Liver (tissue), 9 donors: ENCODE results near the gene XAB2. TPM values are rescaled to one million over a fixed set of nuclear protein-coding genes. Genes with fewer than 3 reads are reported as not detected.

Experiments
- DNase-seq: peaks from one replicate; pipeline ENCODE4 v3.0.0-alpha.2; 2017; ENCODE audit warnings: low spot score
- H3K27ac ChIP-seq, 2 donors: one replicate each; pipeline ENCODE4 v1.7.0; 2013; ENCODE audit warnings: inconsistent platforms in 2 of 2, low read length in 2 of 2, control low read depth in 1 of 2, low read depth in 1 of 2, mild to moderate bottlenecking in 1 of 2
- H3K27me3 ChIP-seq, 4 donors: one replicate each; pipeline versions ENCODE4 v1.6.1 to v1.7.0; 2013; ENCODE audit warnings: low read length in 3 of 4, inconsistent platforms in 1 of 4, mild to moderate bottlenecking in 1 of 4, moderate library complexity in 1 of 4; ENCODE audit not compliant: control insufficient read depth in 4 of 4, insufficient read depth in 4 of 4
- H3K36me3 ChIP-seq, 4 donors: one replicate each; pipeline versions ENCODE4 v1.6.1 to v1.7.0; 2013; ENCODE audit warnings: low read length in 3 of 4, mild to moderate bottlenecking in 3 of 4, low read depth in 1 of 4, moderate library complexity in 1 of 4; ENCODE audit not compliant: control insufficient read depth in 4 of 4, insufficient read depth in 3 of 4
- H3K4me1 ChIP-seq, 4 donors: one replicate each; pipeline versions ENCODE4 v1.6.1 to v1.7.0; 2013; ENCODE audit warnings: low read length in 3 of 4, mild to moderate bottlenecking in 3 of 4, moderate library complexity in 1 of 4; ENCODE audit not compliant: control insufficient read depth in 4 of 4, insufficient read depth in 4 of 4
- H3K4me3 ChIP-seq, 3 donors: one replicate each; pipeline versions ENCODE4 v1.6.1 to v1.7.0; 2013; ENCODE audit warnings: low read length in 3 of 3, control low read depth in 1 of 3, low read depth in 1 of 3, mild to moderate bottlenecking in 1 of 3
- H3K9ac ChIP-seq, 2 donors: one replicate each; pipeline ENCODE4 v1.7.0; 2013; ENCODE audit warnings: low read length in 2 of 2, mild to moderate bottlenecking in 2 of 2, moderate library complexity in 2 of 2, control low read depth in 1 of 2, low read depth in 1 of 2
- H3K9me3 ChIP-seq, 4 donors: one replicate each; pipeline versions ENCODE4 v1.6.1 to v1.7.0; 2013; ENCODE audit warnings: low read length in 3 of 4; ENCODE audit not compliant: control insufficient read depth in 4 of 4
- EGR1 ChIP-seq, 2 donors: IDR thresholded peaks; 2 replicates each; pipeline ENCODE4 v1.6.1; 2016 to 2018; ENCODE audit warnings: antibody characterized with exemption in 2 of 2, low read depth in 2 of 2
- FOXA1 ChIP-seq: IDR thresholded peaks from 2 replicates; pipeline ENCODE4 v1.6.1; 2016; ENCODE audit warnings: antibody characterized with exemption
- FOXA2 ChIP-seq: IDR thresholded peaks from 2 replicates; pipeline ENCODE4 v1.6.1; 2016; ENCODE audit warnings: antibody characterized with exemption
- GABPA ChIP-seq, 2 donors: IDR thresholded peaks in 1 of 2; conservative IDR thresholded peaks in 1 of 2; 2 replicates each; pipeline ENCODE4 v1.6.1; 2016; ENCODE audit warnings: antibody characterized with exemption in 2 of 2, mild to moderate bottlenecking in 1 of 2, moderate library complexity in 1 of 2
- HNF4A ChIP-seq, 2 donors: conservative IDR thresholded peaks; 2 replicates each; pipeline ENCODE4 v1.6.1; 2016; ENCODE audit warnings: antibody characterized with exemption in 2 of 2, mild to moderate bottlenecking in 2 of 2
- HNF4G ChIP-seq: IDR thresholded peaks from 2 replicates; pipeline ENCODE4 v1.6.1; 2016; ENCODE audit warnings: antibody characterized with exemption
- JUND ChIP-seq, 2 donors: IDR thresholded peaks; 2 replicates each; pipeline ENCODE4 v1.6.1; 2016; ENCODE audit warnings: antibody characterized with exemption in 2 of 2
- NR2F2 ChIP-seq: IDR thresholded peaks from 2 replicates; pipeline ENCODE4 v1.6.1; 2016; ENCODE audit warnings: antibody characterized with exemption
- RXRA ChIP-seq, 2 donors: IDR thresholded peaks; 2 replicates each; pipeline ENCODE4 v1.6.1; 2017 to 2018; ENCODE audit warnings: antibody characterized with exemption in 2 of 2, mild to moderate bottlenecking in 1 of 2
- SP1 ChIP-seq: IDR thresholded peaks from 2 replicates; pipeline ENCODE4 v1.6.1; 2018; ENCODE audit warnings: antibody characterized with exemption, mild to moderate bottlenecking
- TAF1 ChIP-seq: conservative IDR thresholded peaks from 2 replicates; pipeline ENCODE4 v1.6.1; 2016; ENCODE audit warnings: antibody characterized with exemption, mild to moderate bottlenecking
- YY1 ChIP-seq: IDR thresholded peaks from 2 replicates; pipeline ENCODE4 v1.6.1; 2016; ENCODE audit warnings: antibody characterized with exemption, mild to moderate bottlenecking
- WGBS: extraction: QIAGEN DNeasy Blood & Tissue Kit; methylation state at CpG from one replicate; pipeline ENCODE4 v1.1.7; 2013; 5-methylcytosine and 5-hydroxymethylcytosine counted together
- polyA plus RNA-seq, 2 donors: library from polyadenylated mRNA; stranded (reverse) in 1 of 2; unstranded in 1 of 2; fragments of 200-250 nt in 1 of 2; fragments of >200 nt in 1 of 2; fragmentation: Nextera tagmentation in 1 of 2; extraction: Ambion mirVana in 1 of 2; gene quantifications; one replicate each; pipeline versions ENCODE4 v1.2.1 to v1.2.3, GENCODE V29; 2013 to 2015
- total RNA-seq, 2 donors: library from RNA; depleted of rRNA; stranded (reverse); fragments of >200 nt; gene quantifications; one replicate each; pipeline ENCODE4 v1.2.3, GENCODE V29; 2014
- TF ChIP-seq, protein P1 (sequence below): fragments of 150-350 bp; IDR thresholded peaks from 2 replicates; pipeline ENCODE4 v1.5.1; 2017; ENCODE audit warnings: improper control_type of control experiment, low read depth, low read length; ENCODE audit not compliant: missing input control
- TF ChIP-seq, protein P2 (sequence below): IDR thresholded peaks from 2 replicates; pipeline ENCODE4 v1.6.1; 2016; ENCODE audit warnings: antibody characterized with exemption
- TF ChIP-seq, protein P3 (sequence below): IDR thresholded peaks from 2 replicates; pipeline ENCODE4 v1.6.1; 2016; ENCODE audit warnings: antibody characterized with exemption
- TF ChIP-seq, protein P4 (sequence below): IDR thresholded peaks from 2 replicates; pipeline ENCODE4 v1.6.1; 2016; ENCODE audit warnings: antibody characterized with exemption, mild to moderate bottlenecking
- donor health status: healthy.
- donor health status: healthy.
- donor health status: healthy.
- donor health status: healthy.
- donor health status: healthy.

XAB2 gene
- total and polyA plus RNA-seq, 4 donors = 5.1 to 21.3 (median 15.3) TPM

DNA sequence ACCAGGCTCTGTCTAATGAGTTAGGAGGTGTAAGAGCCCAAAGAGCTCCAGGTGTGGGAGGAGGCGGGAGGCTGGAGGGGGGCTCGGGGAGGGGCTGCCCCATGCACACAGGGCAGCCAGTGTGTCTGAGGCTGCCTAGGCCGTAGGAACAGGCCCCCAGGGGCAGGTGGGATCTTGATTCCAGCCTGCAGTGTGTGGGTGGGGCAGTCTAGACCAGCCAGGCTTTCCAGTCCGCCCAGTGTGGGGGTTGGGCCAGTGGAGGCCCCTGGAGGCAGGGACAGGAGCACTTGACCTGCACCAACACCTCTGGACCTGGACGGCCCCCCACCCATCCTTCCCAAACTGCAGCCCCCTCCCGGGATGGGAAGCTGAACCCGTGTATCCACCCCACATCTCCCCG lies 39.1 kb downstream of the XAB2 start:
- Histone ChIP-seq H3K4me1 (no peaks in the 10 kb centered on the region), H3K4me3 (no peak overlapping the region), H3K36me3 (no peaks in the 10 kb centered on the region), H3K9ac (no peak overlapping the region), H3K27ac (no peak overlapping the region), H3K9me3 (no peaks in the 10 kb centered on the region), H3K27me3 (no peaks in the 10 kb centered on the region)
- DNase-seq = no peak
- 56% methylated on average over 8 of the region's 8 CpGs for WGBS
- no peak for TF ChIP-seq YY1
- TF ChIP-seq, protein P1, sequence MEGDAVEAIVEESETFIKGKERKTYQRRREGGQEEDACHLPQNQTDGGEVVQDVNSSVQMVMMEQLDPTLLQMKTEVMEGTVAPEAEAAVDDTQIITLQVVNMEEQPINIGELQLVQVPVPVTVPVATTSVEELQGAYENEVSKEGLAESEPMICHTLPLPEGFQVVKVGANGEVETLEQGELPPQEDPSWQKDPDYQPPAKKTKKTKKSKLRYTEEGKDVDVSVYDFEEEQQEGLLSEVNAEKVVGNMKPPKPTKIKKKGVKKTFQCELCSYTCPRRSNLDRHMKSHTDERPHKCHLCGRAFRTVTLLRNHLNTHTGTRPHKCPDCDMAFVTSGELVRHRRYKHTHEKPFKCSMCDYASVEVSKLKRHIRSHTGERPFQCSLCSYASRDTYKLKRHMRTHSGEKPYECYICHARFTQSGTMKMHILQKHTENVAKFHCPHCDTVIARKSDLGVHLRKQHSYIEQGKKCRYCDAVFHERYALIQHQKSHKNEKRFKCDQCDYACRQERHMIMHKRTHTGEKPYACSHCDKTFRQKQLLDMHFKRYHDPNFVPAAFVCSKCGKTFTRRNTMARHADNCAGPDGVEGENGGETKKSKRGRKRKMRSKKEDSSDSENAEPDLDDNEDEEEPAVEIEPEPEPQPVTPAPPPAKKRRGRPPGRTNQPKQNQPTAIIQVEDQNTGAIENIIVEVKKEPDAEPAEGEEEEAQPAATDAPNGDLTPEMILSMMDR = no peak
- no peak for TF ChIP-seq TAF1
- no peak for TF ChIP-seq HNF4G
- no peak for TF ChIP-seq RXRA (IDR thresholded peaks at IDR 0.05)

DNA sequence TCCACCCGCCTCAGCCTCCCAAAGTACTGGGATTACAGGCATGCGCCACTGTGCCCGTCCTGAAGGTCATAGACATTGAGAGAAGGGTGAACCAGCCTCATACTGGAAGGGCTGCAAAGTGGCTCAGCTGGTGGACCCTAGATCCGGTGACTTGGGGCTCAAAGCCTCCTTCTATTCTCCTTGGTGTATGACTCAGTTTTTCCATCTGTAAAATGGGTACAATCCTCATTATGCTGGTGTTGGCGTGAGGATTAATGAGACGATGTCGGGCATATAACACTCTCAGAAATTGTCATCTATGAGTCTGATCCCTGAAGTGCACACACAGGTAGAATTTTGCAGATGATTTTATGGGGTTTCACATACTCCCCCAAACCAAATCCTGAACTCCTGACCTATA lies 39.5 kb downstream of the XAB2 start:
- no peak for DNase-seq
- Histone ChIP-seq H3K27me3 (no peaks in the 10 kb centered on the region), H3K4me3 (no peak overlapping the region), H3K27ac (no peak overlapping the region), H3K36me3 (no peaks in the 10 kb centered on the region), H3K4me1 (no peaks in the 10 kb centered on the region), H3K9ac (no peak overlapping the region), H3K9me3 (no peaks in the 10 kb centered on the region)
- no peak for TF ChIP-seq HNF4A (conservative IDR thresholded peaks at IDR 0.05)
- TF ChIP-seq, protein P2, sequence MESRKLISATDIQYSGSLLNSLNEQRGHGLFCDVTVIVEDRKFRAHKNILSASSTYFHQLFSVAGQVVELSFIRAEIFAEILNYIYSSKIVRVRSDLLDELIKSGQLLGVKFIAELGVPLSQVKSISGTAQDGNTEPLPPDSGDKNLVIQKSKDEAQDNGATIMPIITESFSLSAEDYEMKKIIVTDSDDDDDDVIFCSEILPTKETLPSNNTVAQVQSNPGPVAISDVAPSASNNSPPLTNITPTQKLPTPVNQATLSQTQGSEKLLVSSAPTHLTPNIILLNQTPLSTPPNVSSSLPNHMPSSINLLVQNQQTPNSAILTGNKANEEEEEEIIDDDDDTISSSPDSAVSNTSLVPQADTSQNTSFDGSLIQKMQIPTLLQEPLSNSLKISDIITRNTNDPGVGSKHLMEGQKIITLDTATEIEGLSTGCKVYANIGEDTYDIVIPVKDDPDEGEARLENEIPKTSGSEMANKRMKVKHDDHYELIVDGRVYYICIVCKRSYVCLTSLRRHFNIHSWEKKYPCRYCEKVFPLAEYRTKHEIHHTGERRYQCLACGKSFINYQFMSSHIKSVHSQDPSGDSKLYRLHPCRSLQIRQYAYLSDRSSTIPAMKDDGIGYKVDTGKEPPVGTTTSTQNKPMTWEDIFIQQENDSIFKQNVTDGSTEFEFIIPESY = no peak
- no peak for TF ChIP-seq FOXA2
- no peak for TF ChIP-seq NR2F2
- WGBS = 91% methylated on average over 7 of the region's 7 CpGs

DNA sequence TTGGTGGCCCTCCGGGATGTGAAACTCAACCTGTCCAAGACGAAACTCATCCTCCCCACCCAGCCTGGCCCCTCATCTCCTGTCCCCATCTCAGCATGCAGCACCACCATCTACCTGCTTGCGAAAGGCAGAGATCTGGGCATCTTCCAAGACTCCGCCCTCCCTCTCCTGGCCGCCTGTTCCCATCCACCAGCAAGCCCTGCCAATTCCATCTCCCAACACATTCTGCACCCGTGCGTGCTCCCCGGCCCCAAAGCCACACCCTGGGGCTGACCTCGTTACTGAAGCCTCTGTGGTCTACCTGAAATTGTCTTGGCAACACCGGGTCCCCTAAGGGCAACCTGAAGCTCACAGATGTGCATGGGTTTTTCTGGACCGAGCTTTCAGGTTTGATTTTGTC lies 46.9 kb downstream of the XAB2 start:
- no peaks in the 10 kb centered on the region for H3K27me3 ChIP-seq
- no peaks in the 10 kb centered on the region for H3K36me3 ChIP-seq
- H3K9ac ChIP-seq = no peak overlapping the region
- WGBS = 58% methylated on average over 11 of the region's 11 CpGs
- no peak for DNase-seq
- no peaks in the 10 kb centered on the region for H3K4me1 ChIP-seq
- H3K9me3 ChIP-seq = no peaks in the 10 kb centered on the region
- no peak overlapping the region for H3K27ac ChIP-seq
- no peak overlapping the region for H3K4me3 ChIP-seq
- TF ChIP-seq FOXA1 (no peak), FOXA2 (no peak), TAF1 (no peak), NR2F2 (no peak), GABPA (IDR thresholded peaks at IDR 0.05 in 1 of 2, conservative IDR thresholded peaks at IDR 0.05 in 1 of 2) (no peak), JUND (IDR thresholded peaks at IDR 0.05) (no peak), YY1 (no peak), HNF4G (no peak), EGR1 (IDR thresholded peaks at IDR 0.05; ENCODE audit: low read depth in 2 of 2) (no peak), SP1 (no peak)
- TF ChIP-seq, protein P3, sequence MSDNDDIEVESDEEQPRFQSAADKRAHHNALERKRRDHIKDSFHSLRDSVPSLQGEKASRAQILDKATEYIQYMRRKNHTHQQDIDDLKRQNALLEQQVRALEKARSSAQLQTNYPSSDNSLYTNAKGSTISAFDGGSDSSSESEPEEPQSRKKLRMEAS = no peak
- TF ChIP-seq, protein P2 = no peak
- TF ChIP-seq, protein P4, sequence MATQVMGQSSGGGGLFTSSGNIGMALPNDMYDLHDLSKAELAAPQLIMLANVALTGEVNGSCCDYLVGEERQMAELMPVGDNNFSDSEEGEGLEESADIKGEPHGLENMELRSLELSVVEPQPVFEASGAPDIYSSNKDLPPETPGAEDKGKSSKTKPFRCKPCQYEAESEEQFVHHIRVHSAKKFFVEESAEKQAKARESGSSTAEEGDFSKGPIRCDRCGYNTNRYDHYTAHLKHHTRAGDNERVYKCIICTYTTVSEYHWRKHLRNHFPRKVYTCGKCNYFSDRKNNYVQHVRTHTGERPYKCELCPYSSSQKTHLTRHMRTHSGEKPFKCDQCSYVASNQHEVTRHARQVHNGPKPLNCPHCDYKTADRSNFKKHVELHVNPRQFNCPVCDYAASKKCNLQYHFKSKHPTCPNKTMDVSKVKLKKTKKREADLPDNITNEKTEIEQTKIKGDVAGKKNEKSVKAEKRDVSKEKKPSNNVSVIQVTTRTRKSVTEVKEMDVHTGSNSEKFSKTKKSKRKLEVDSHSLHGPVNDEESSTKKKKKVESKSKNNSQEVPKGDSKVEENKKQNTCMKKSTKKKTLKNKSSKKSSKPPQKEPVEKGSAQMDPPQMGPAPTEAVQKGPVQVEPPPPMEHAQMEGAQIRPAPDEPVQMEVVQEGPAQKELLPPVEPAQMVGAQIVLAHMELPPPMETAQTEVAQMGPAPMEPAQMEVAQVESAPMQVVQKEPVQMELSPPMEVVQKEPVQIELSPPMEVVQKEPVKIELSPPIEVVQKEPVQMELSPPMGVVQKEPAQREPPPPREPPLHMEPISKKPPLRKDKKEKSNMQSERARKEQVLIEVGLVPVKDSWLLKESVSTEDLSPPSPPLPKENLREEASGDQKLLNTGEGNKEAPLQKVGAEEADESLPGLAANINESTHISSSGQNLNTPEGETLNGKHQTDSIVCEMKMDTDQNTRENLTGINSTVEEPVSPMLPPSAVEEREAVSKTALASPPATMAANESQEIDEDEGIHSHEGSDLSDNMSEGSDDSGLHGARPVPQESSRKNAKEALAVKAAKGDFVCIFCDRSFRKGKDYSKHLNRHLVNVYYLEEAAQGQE = no peak
- TF ChIP-seq, protein P1 = no peak
